NCI-H2081 treated with DMSO at 0.1 percent for 48 hours (cell line): Measurements from ENCODE around the gene SRCAP.

Experiments used
- DNase-seq: peaks from one replicate; lab custom pipeline; 2025; lab: John Stamatoyannopoulos, UW

Gene SRCAP

GRCh38 chr16:30760001-30760559, 61.1 kb downstream of the SRCAP start:
- DNase-seq, result no peak

GRCh38 chr16:30760577-30761426, 61.8 kb downstream of the SRCAP start:
- DNase-seq, result no peak

GRCh38 chr16:30761427-30761927, 62.5 kb downstream of the SRCAP start:
- DNase-seq, result no peak

- DNase-seq, result peak; percentile 82
These were observed 63.2 kb downstream of the SRCAP start, which contains the start of the genes CFAP119 and RNF40 for GRCh38 chr16:30761928-30762902. Gene CFAP119 (minus strand): TSS chr16:30762062. CDS start chr16:30761748, 314 bp downstream. Gene RNF40 (plus strand): TSS chr16:30762322. CDS start chr16:30762546, 224 bp downstream.

GRCh38 chr16:30762991-30763725, 64.2 kb downstream of the SRCAP start:
- no peak for DNase-seq

GRCh38 chr16:30764086-30764485, 65.1 kb downstream of the SRCAP start:
- DNase-seq, result no peak

- DNase-seq, result no peak
These were observed 66.0 kb downstream of the SRCAP start for GRCh38 chr16:30764816-30765465.

GRCh38 chr16:30766206-30766932, 67.4 kb downstream of the SRCAP start:
- DNase-seq, result no peak

GRCh38 chr16:30766933-30767284, 67.9 kb downstream of the SRCAP start:
- DNase-seq, result no peak

- DNase-seq, result no peak
These were observed 68.9 kb downstream of the SRCAP start for GRCh38 chr16:30767767-30768465.

GRCh38 chr16:30768583-30769181, 69.7 kb downstream of the SRCAP start:
- no peak for DNase-seq

GRCh38 chr16:30769379-30770089, 70.6 kb downstream of the SRCAP start:
- no peak for DNase-seq

- no peak for DNase-seq
These were observed 72.8 kb downstream of the SRCAP start for GRCh38 chr16:30771726-30772125.

GRCh38 chr16:30773826-30774225, 74.9 kb downstream of the SRCAP start:
- DNase-seq, result no peak

- no peak for DNase-seq
These were observed 75.6 kb downstream of the SRCAP start for GRCh38 chr16:30774367-30775130.

GRCh38 chr16:30775131-30775391, 76.1 kb downstream of the SRCAP start:
- DNase-seq, result no peak

- DNase-seq, result no peak
These were observed 76.6 kb downstream of the SRCAP start for GRCh38 chr16:30775392-30776188.
